Measurements from ENCODE around the gene BMF. TPM values are rescaled to one million over a fixed set of nuclear protein-coding genes. Genes with fewer than 3 reads are reported as not detected.

BMF gene
- total and polyA plus RNA-seq, 2 donors (not counting 3 experiments of a cell fraction or from before 2014, with no cell fraction given) = 8.6 to 9.8 TPM

DNA sequence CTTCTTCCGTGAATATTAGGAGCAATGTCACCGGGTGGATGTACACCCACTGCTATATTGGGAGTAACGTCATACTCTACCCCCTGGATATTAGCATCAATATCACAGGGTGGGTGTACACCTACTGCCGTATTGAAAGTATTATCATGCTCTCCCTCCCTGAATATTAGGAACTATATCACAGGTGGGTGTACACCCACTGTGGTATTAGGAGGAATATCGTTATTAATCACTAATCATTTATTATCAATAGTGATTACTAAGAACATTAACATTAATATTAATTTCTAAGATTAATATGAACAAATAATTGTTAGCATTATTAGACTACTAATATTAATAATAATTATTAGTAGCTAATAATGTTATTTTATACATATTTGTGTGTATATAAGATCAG lies 21.4 kb upstream of the BMF start:
- Histone ChIP-seq H3K9ac (replicated peaks; ENCODE audit: extremely low read depth, insufficient read depth, low read length) (no peak overlapping the region), H2AFZ (ENCODE audit: low read depth, low read length) (no peak overlapping the region), H3K4me3 (replicated peaks in 1 of 3; ENCODE audit: insufficient read depth in 1 of 3, low read depth in 1 of 3, low read length in 3 of 3) (no peak overlapping the region), H3K79me2 (ENCODE audit: control insufficient read depth, insufficient read depth, low read length) (no peaks in the 10 kb centered on the region), H3K36me3 (ENCODE audit: control insufficient read depth in 2 of 2, extremely low read depth in 1 of 2, insufficient read depth in 2 of 2, low read length in 2 of 2) (no peaks in the 10 kb centered on the region), H3K27me3 (ENCODE audit: control insufficient read depth in 2 of 2, insufficient read depth in 2 of 2, low read length in 2 of 2) (peaks cover 0 to 4% of the 10 kb centered on the region in 2 experiments), H4K20me1 (replicated peaks; ENCODE audit: control insufficient read depth, extremely low read depth, insufficient read depth, low read length) (no peaks in the 10 kb centered on the region), H3K9me3 (replicated peaks; ENCODE audit: control insufficient read depth, insufficient read depth, low read length) (no peaks in the 10 kb centered on the region), H3K9me1 (replicated peaks; ENCODE audit: control insufficient read depth, extremely low read depth, insufficient read depth, low read length) (no peaks in the 10 kb centered on the region), H3K27ac (ENCODE audit: insufficient read depth, low read depth, low read length) (no peak overlapping the region), H3K4me1 (ENCODE audit: control insufficient read depth, extremely low read depth, insufficient read depth, low read length) (no peaks in the 10 kb centered on the region), H3K4me2 (ENCODE audit: insufficient read depth, low read length) (no peak overlapping the region)
- POLR2A ChIA-PET = no interaction called here
- no TSS peak for BruUV-seq (replicated peaks)
- CTCF ChIA-PET = no interaction called here
- FAIRE-seq = no peak
- TF ChIP-seq FOS (IDR thresholded peaks at IDR 0.05; ENCODE audit: borderline replicate concordance, insufficient read depth, low read length) (no peak), GATA2 (IDR thresholded peaks at IDR 0.05; ENCODE audit: insufficient read depth, insufficient read length, low read depth, low read length) (no peak), EZH2 (IDR thresholded peaks at IDR 0.05; ENCODE audit: borderline replicate concordance, low read depth, low read length, severe bottlenecking) (no peak), POLR2A (IDR thresholded peaks at IDR 0.05; ENCODE audit: low read depth, low read length) (no peak), POLR2AphosphoS5 (IDR thresholded peaks at IDR 0.05; ENCODE audit: insufficient read depth, low read depth, low read length) (no peak), JUN (IDR thresholded peaks at IDR 0.05; ENCODE audit: borderline replicate concordance, insufficient read depth, insufficient read length, low read depth) (no peak), MYC (IDR thresholded peaks at IDR 0.05; ENCODE audit: low read depth, low read length) (no peak)
- TF ChIP-seq, protein P1, sequence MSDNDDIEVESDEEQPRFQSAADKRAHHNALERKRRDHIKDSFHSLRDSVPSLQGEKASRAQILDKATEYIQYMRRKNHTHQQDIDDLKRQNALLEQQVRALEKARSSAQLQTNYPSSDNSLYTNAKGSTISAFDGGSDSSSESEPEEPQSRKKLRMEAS (IDR thresholded peaks at IDR 0.05; ENCODE audit: insufficient read depth, insufficient read length) = no peak
- TF ChIP-seq, protein P2, sequence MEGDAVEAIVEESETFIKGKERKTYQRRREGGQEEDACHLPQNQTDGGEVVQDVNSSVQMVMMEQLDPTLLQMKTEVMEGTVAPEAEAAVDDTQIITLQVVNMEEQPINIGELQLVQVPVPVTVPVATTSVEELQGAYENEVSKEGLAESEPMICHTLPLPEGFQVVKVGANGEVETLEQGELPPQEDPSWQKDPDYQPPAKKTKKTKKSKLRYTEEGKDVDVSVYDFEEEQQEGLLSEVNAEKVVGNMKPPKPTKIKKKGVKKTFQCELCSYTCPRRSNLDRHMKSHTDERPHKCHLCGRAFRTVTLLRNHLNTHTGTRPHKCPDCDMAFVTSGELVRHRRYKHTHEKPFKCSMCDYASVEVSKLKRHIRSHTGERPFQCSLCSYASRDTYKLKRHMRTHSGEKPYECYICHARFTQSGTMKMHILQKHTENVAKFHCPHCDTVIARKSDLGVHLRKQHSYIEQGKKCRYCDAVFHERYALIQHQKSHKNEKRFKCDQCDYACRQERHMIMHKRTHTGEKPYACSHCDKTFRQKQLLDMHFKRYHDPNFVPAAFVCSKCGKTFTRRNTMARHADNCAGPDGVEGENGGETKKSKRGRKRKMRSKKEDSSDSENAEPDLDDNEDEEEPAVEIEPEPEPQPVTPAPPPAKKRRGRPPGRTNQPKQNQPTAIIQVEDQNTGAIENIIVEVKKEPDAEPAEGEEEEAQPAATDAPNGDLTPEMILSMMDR (IDR thresholded peaks at IDR 0.05; ENCODE audit: extremely low read depth in 1 of 2, insufficient read depth in 1 of 2, low read depth in 1 of 2, low read length in 2 of 2) = no peak
- intact Hi-C loops (cut with micrococcal nuclease) = no loop called here
- no peak for DNase-seq (ENCODE audit: low read depth, low spot score)
- dilution Hi-C loops (cut with MboI; ENCODE audit: extremely low pct_ligation_motif_present, low sequenced_read_pairs) = no loop called here

Measured in endothelial cell of umbilical vein (primary cell).